Activated CD4-positive, alpha-beta T cell treated with anti-CD3 and anti-CD28 coated beads for 1 hour (primary cell): ENCODE data around the gene DYNAP.

ENCODE experiments used
- DNase-seq: peaks from one replicate; pipeline ENCODE4 v3.0.0-alpha.2; 2020

DYNAP gene

DNA sequence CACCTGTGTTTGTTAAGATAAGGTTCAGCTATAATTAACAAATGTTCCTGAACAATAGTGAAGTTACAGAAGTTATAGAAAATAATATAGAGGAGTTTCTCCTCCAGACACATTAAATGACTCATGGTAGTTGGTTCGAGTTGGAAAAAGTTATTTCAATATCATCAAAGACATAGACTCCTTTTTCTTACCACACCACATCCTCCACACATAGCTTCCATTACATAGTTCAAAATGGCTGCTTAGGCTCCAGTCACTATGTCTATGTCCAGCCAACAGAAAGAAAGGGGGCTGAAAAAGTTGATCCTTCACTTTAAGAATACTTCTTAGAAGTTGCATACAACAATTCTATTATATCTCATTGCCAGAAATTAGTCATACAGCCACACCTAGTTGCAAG is 50.7 kb downstream of the DYNAP start:
- no peak for DNase-seq

GRCh38 chr18:54647176-54647575 is 56.1 kb downstream of the DYNAP start:
- no peak for DNase-seq
